Epithelial cell of esophagus (primary cell): Measurements from ENCODE around the gene SMYD5.
"Not testable (repeated sequence)": the region's sequence is repeated elsewhere in the genome, so short reads cannot be mapped to it uniquely, and the experiment has no call there.

Source experiments
- DNase-seq: peaks from one replicate; pipeline ENCODE4 v3.0.0; 2010; ENCODE audit warnings: low read depth
- H3K4me3 ChIP-seq: 2 replicates; pipeline ENCODE4 v1.5.1; 2011; ENCODE audit warnings: mild to moderate bottlenecking, low read length, control low read depth
- CTCF ChIP-seq: IDR thresholded peaks from 2 replicates; pipeline ENCODE4 v1.5.1; 2011; ENCODE audit warnings: low read depth, mild to moderate bottlenecking, low read length, control low read depth, inconsistent platforms; ENCODE audit not compliant: insufficient read depth; ENCODE audit errors: missing control alignments

Gene SMYD5

GRCh38 chr2:73197579-73197978 lies 16.5 kb upstream of the SMYD5 start:
- peak; percentile 91 for DNase-seq
- TF ChIP-seq CTCF, result no peak
- H3K4me3 ChIP-seq, result no peak overlapping the region

DNA sequence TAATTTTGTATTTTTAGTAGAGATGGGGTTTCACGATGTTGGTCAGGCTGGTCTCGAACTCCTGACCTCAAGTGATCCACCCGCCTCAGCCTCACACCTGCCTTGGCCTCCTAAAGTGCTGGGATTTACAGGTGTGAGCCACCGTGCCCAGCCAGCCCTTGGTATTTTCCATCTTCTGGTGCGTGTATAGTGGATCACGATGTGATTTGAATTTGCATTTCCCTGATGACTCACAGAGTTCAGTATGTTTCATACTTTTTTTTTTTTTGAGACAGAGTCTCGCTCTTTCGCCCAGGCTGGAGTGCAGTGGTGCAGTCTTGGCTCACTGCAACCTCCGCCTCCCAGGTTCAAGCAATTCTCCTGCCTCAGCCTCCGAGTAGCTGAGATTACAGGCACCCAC lies 13.8 kb upstream of the SMYD5 start:
- peak; percentile 79 for DNase-seq
- H3K4me3 ChIP-seq, result not testable (repeated sequence)

- no peak within 1 kb of the TSS for H3K4me3 ChIP-seq
- TF ChIP-seq CTCF, result no peak
- peak; percentile 28 for DNase-seq
Observed at GRCh38 chr2:73202156-73203054, 11.6 kb upstream of the SMYD5 start, which contains the start of gene NOTO. Gene NOTO (plus strand): TSS chr2:73202574. CDS start chr2:73202667, 93 bp downstream.

GRCh38 chr2:73203055-73203681 lies 10.9 kb upstream of the SMYD5 start:
- DNase-seq, result peak; percentile 14
- TF ChIP-seq CTCF, result peak; percentile 9
- H3K4me3 ChIP-seq, result no peak overlapping the region

GRCh38 chr2:73205611-73206010 lies 8.4 kb upstream of the SMYD5 start:
- TF ChIP-seq CTCF, result no peak
- H3K4me3 ChIP-seq, result no peak overlapping the region
- no peak for DNase-seq

DNA sequence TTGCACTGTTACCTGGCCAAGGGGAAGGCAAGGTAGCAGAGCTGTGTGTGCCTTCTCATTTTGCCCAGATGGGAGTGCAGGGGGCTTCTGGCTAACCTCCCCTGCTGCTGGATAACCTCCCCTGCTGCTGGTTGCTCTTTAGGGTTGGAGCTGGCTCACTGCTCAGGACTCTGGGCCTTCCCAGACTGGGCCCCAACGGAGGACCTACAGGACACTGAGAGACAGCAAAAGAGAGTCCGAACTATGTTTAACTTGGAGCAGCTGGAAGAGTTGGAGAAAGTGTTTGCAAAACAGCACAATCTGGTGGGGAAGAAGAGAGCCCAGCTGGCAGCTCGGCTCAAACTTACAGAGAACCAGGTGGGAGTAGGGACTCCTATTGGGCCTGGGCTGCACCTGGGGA lies 5.8 kb upstream of the SMYD5 start:
- no peak for DNase-seq
- TF ChIP-seq CTCF, result no peak

GRCh38 chr2:73210019-73210418 lies 4.0 kb upstream of the SMYD5 start:
- DNase-seq, result no peak
- no peak for TF ChIP-seq CTCF
- no peak overlapping the region for H3K4me3 ChIP-seq

More for the DNA sequence above, 5.8 kb upstream of the SMYD5 start:
- no peak overlapping the region for H3K4me3 ChIP-seq
